Transverse colon (tissue), 4 donors: ENCODE results near the gene ZNRF3. TPM values are rescaled to one million over a fixed set of nuclear protein-coding genes. Genes with fewer than 3 reads are reported as not detected.

ENCODE experiments used
- DNase-seq: peaks from one replicate; pipeline ENCODE4 v3.0.0-alpha.2; 2019
- H3K27ac ChIP-seq, 4 donors: fragments of 200-600 bp; sonication (generic); 2 replicates each; pipeline ENCODE4 v1.5.1; 2016 to 2018; ENCODE audit warnings: inconsistent platforms in 4 of 4
- H3K27me3 ChIP-seq: fragments of 200-600 bp; sonication (generic); 2 replicates; pipeline ENCODE4 v1.5.1; 2017; ENCODE audit warnings: inconsistent platforms
- H3K36me3 ChIP-seq, 4 donors: fragments of 200-600 bp; sonication (generic); 2 replicates each; pipeline ENCODE4 v1.5.1; 2017 to 2019; ENCODE audit warnings: inconsistent platforms in 4 of 4
- H3K4me1 ChIP-seq, 4 donors: fragments of 200-600 bp; sonication (generic); 2 replicates each; pipeline ENCODE4 v1.5.1; 2017 to 2020; ENCODE audit warnings: inconsistent platforms in 4 of 4
- H3K4me3 ChIP-seq, 4 donors: fragments of 200-600 bp; sonication (generic); 1 replicate in 1 of 4; 2 replicates in 3 of 4; pipeline versions ENCODE4 v1.5.1 to v1.6.1; 2017 to 2019; ENCODE audit warnings: inconsistent platforms in 4 of 4
- H3K9me3 ChIP-seq, 2 donors: fragments of 200-600 bp; sonication (generic); 2 replicates each; pipeline ENCODE4 v1.5.1; 2017 to 2019; ENCODE audit warnings: inconsistent platforms in 2 of 2
- CTCF ChIP-seq, 5 experiments: fragments of 200-600 bp in 3 of 5; fragments of 450-650 bp in 2 of 5; sonication (generic) in 3 of 5; IDR thresholded peaks; 1 replicate in 2 of 5; 2 replicates in 3 of 5; pipeline ENCODE4 v1.5.1; 2016 to 2017; ENCODE audit warnings: antibody characterized with exemption in 5 of 5, inconsistent platforms in 3 of 5, mild to moderate bottlenecking in 2 of 5, moderate library complexity in 1 of 5
- EP300 ChIP-seq: sonication (generic); formaldehyde crosslinking; IDR thresholded peaks from one replicate; pipeline ENCODE4 v1.6.1; 2017; ENCODE audit warnings: antibody characterized with exemption, low read depth
- POLR2A ChIP-seq: fragments of 450-650 bp; IDR thresholded peaks from one replicate; pipeline ENCODE4 v1.6.1; 2016; ENCODE audit warnings: antibody characterized with exemption, mild to moderate bottlenecking, moderate library complexity
- POLR2AphosphoS5 ChIP-seq, 3 donors: sonication (generic); formaldehyde crosslinking; IDR thresholded peaks; one replicate each; pipeline ENCODE4 v1.6.1; 2016; ENCODE audit warnings: antibody characterized with exemption in 3 of 3
- WGBS, 2 donors: methylation state at CpG; one replicate each; pipeline ENCODE4 v1.1.5; 2018; ENCODE audit warnings: low coverage in 1 of 2; 5-methylcytosine and 5-hydroxymethylcytosine counted together
- in situ Hi-C, 4 donors: fragments of 200-750 bp; cut with MboI; loops; one replicate each; pipeline versions ENCODE4 v1.15.0 to v1.15.1; 2017; ENCODE audit warnings: low sequenced_read_pairs in 3 of 4, low pct_ligation_motif_present in 1 of 4, low pct_unique_long_range_greater_than_20kb in 1 of 4
- intact Hi-C: fragments of 100-400 bp; cut with DNase I; formaldehyde crosslinking; loops from one replicate; pipeline ENCODE4 v1.15.1; 2023; ENCODE audit warnings: low total_unique reads
- total RNA-seq, 4 donors: library from RNA; depleted of rRNA; stranded (reverse); fragments of >200 nt; gene quantifications; one replicate each; pipeline ENCODE4 v1.1.0, GENCODE V29; 2016

Gene ZNRF3
- total RNA-seq, 4 donors from 2014 or later, result 4.5 to 10.7 (median 8.3) TPM

- Histone ChIP-seq H3K36me3 (no peaks in the 10 kb centered on the region), H3K27ac (no peak overlapping the region), H3K9me3 (no peaks in the 10 kb centered on the region), H3K4me1 (no peaks in the 10 kb centered on the region), H3K4me3 (no peak overlapping the region), H3K27me3 (no peaks in the 10 kb centered on the region)
- 88 to 100% methylated on average over 1 to 24 of the region's 38 CpGs for WGBS, 2 donors
- in situ Hi-C loops, result loop anchor here (10.0 to 25.0 kb wide), 4 partner anchors 195 to 987 kb away; no protein-coding TSS in a partner anchor
- DNase-seq, result no peak
- intact Hi-C loops, result no loop called here
- TF ChIP-seq POLR2AphosphoS5 (IDR thresholded peaks at IDR 0.05) (no peak), CTCF (IDR thresholded peaks at IDR 0.05) (no peak), POLR2A (no peak), EP300 (no peak)
Measured at GRCh38 chr22:29049655-29050263, 166.4 kb downstream of the ZNRF3 start.

- 90% methylated on average over 20 of the region's 24 CpGs; no CpG with 5 or more reads in 1 of the 2 donors for WGBS, 2 donors
- H3K4me3 ChIP-seq, result no peak overlapping the region
- in situ Hi-C loops (no loop called here), intact Hi-C loops (no loop called here)
- no peak for TF ChIP-seq POLR2A
- no peak for TF ChIP-seq CTCF (IDR thresholded peaks at IDR 0.05)
- TF ChIP-seq POLR2AphosphoS5 (IDR thresholded peaks at IDR 0.05), result no peak
- no peak for TF ChIP-seq EP300
- no peaks in the 10 kb centered on the region for H3K9me3 ChIP-seq
- no peaks in the 10 kb centered on the region for H3K36me3 ChIP-seq
- no peak overlapping the region for H3K27ac ChIP-seq
- no peaks in the 10 kb centered on the region for H3K4me1 ChIP-seq
- no peak for DNase-seq
- H3K27me3 ChIP-seq, result no peaks in the 10 kb centered on the region
Measured at GRCh38 chr22:29050457-29050856, 167.1 kb downstream of the ZNRF3 start.

GRCh38 chr22:29053048-29053702 lies 169.8 kb downstream of the ZNRF3 start:
- intact Hi-C loops (no loop called here), in situ Hi-C loops (no loop called here)
- H3K4me1 ChIP-seq, result no peaks in the 10 kb centered on the region
- no peak for TF ChIP-seq EP300
- no peak for TF ChIP-seq POLR2A
- no peak for TF ChIP-seq POLR2AphosphoS5 (IDR thresholded peaks at IDR 0.05)
- no peak for TF ChIP-seq CTCF (IDR thresholded peaks at IDR 0.05)
- 91 to 93% methylated on average over 5 to 8 of the region's 8 CpGs for WGBS, 2 donors
- H3K27me3 ChIP-seq, result no peaks in the 10 kb centered on the region
- no peak overlapping the region for H3K27ac ChIP-seq
- no peak for DNase-seq
- H3K9me3 ChIP-seq, result no peaks in the 10 kb centered on the region
- no peak overlapping the region for H3K4me3 ChIP-seq
- no peaks in the 10 kb centered on the region for H3K36me3 ChIP-seq

- no peak for DNase-seq
- intact Hi-C loops (no loop called here), in situ Hi-C loops (no loop called here)
- WGBS, 2 donors, result 83% methylated on average over 10 of the region's 10 CpGs; no CpG with 5 or more reads in 1 of the 2 donors
- H3K27ac ChIP-seq, result no peak overlapping the region
- no peaks in the 10 kb centered on the region for H3K9me3 ChIP-seq
- H3K36me3 ChIP-seq, result no peaks in the 10 kb centered on the region
- no peaks in the 10 kb centered on the region for H3K4me1 ChIP-seq
- H3K4me3 ChIP-seq, result no peak overlapping the region
- no peak for TF ChIP-seq EP300
- TF ChIP-seq CTCF (IDR thresholded peaks at IDR 0.05), result no peak
- no peak for TF ChIP-seq POLR2AphosphoS5 (IDR thresholded peaks at IDR 0.05)
- TF ChIP-seq POLR2A, result no peak
- no peaks in the 10 kb centered on the region for H3K27me3 ChIP-seq
Measured at GRCh38 chr22:29054251-29054767, 170.9 kb downstream of the ZNRF3 start.
